ENCODE results near the gene MMRN2. TPM values are rescaled to one million over a fixed set of nuclear protein-coding genes. Genes with fewer than 3 reads are reported as not detected.

Gene MMRN2
- total RNA-seq, 2 experiments from 2014 or later, result not detected

- DNase-seq, result peak; percentile 22
- Mint-ChIP-seq H3K9me3 (ENCODE audit: low read depth) (no peaks in the 10 kb centered on the region), H3K4me3 (no peak within 1 kb of the TSS), H3K36me3 (ENCODE audit: low read depth) (no peaks in the 10 kb centered on the region), H3K27me3 (peaks cover 10% of the 10 kb centered on the region), H3K4me1 (peaks cover 36% of the 10 kb centered on the region), H3K27ac (no peak within 1 kb of the TSS)
- ChIA-PET POLR2A (no interaction called here), CTCF (interaction anchor here (0.7 to 1.5 kb wide), 3 partner anchors 26 to 568 kb away, joined by 3 to 5 read pairs (median 5); no protein-coding TSS in a partner anchor)
- no peak for ATAC-seq
- intact Hi-C loops (cut with DNase I, micrococcal nuclease), result loop anchor here (5.0 to 10.0 kb wide), 2 partner anchors 126 to 256 kb away; partner anchors contain the start of genes GLUD1 (in 1 of the 2) and SHLD2 (in 1 of the 2)
Observed at GRCh38 chr10:86968271-86968993, 11.0 kb upstream of the MMRN2 start, which contains the start of gene ADIRF. ADIRF (plus strand) TSS chr10:86968482; CDS start chr10:86968545, 63 bp downstream.

- Mint-ChIP-seq H3K27me3 (peaks cover 7% of the 10 kb centered on the region), H3K36me3 (ENCODE audit: low read depth) (no peaks in the 10 kb centered on the region), H3K4me1 (peaks cover 32% of the 10 kb centered on the region), H3K27ac (no peak overlapping the region), H3K4me3 (no peak overlapping the region), H3K9me3 (ENCODE audit: low read depth) (no peaks in the 10 kb centered on the region)
- peak; percentile 5 for DNase-seq
- ATAC-seq, result no peak
- POLR2A ChIA-PET, result no interaction called here
- CTCF ChIA-PET, result interaction anchor here (0.6 to 2.3 kb wide), 7 partner anchors 17 to 567 kb away, joined by 3 to 18 read pairs (median 5); no protein-coding TSS in a partner anchor
- intact Hi-C loops (cut with DNase I, micrococcal nuclease), result loop anchor here (5.0 to 10.0 kb wide), 2 partner anchors 127 to 255 kb away; partner anchors contain the start of genes GLUD1 (in 1 of the 2) and SHLD2 (in 1 of the 2)
Observed at GRCh38 chr10:86967481-86967941, 10.1 kb upstream of the MMRN2 start.

GRCh38 chr10:86965986-86966654 is 8.7 kb upstream of the MMRN2 start:
- POLR2A ChIA-PET, result no interaction called here
- Mint-ChIP-seq H3K27me3 (peaks cover 6% of the 10 kb centered on the region), H3K4me3 (peak overlapping the region; percentile 6), H3K36me3 (ENCODE audit: low read depth) (no peaks in the 10 kb centered on the region), H3K4me1 (peaks cover 26% of the 10 kb centered on the region), H3K9me3 (ENCODE audit: low read depth) (no peaks in the 10 kb centered on the region), H3K27ac (peak overlapping the region; percentile 67)
- peak; percentile 7 for ATAC-seq
- CTCF ChIA-PET, result interaction anchor here (0.8 to 2.3 kb wide), 10 partner anchors 9 to 254 kb away, joined by 3 to 18 read pairs (median 4); partner anchors contain the start of gene MMRN2
- no peak for DNase-seq
- intact Hi-C loops (cut with DNase I, micrococcal nuclease), result loop anchor here (1.0 to 10.0 kb wide), 3 partner anchors 27 to 254 kb away; partner anchors contain the start of genes GLUD1 (in 1 of the 2) and SHLD2 (in 1 of the 2)

- no peak for ATAC-seq
- DNase-seq, result no peak
- H3K27ac Mint-ChIP-seq, result no peak overlapping the region
- peaks cover 6% of the 10 kb centered on the region for H3K27me3 Mint-ChIP-seq
- ChIA-PET CTCF (interaction anchor here (0.6 to 1.4 kb wide), 2 partner anchors 33 to 999 kb away, joined by 3 read pairs; no protein-coding TSS in a partner anchor), POLR2A (no interaction called here)
- H3K4me1 Mint-ChIP-seq, result peaks cover 19% of the 10 kb centered on the region
- intact Hi-C loops (cut with DNase I, micrococcal nuclease), result loop anchor here (5.0 to 10.0 kb wide), 2 partner anchors 130 to 253 kb away; partner anchors contain the start of genes GLUD1 (in 1 of the 2) and SHLD2 (in 1 of the 2)
- no peak overlapping the region for H3K4me3 Mint-ChIP-seq
- no peaks in the 10 kb centered on the region for H3K9me3 Mint-ChIP-seq (ENCODE audit: low read depth)
- H3K36me3 Mint-ChIP-seq (ENCODE audit: low read depth), result no peaks in the 10 kb centered on the region
Observed at GRCh38 chr10:86964847-86965190, 7.4 kb upstream of the MMRN2 start.

- Mint-ChIP-seq H3K4me1 (peaks cover 19% of the 10 kb centered on the region), H3K9me3 (ENCODE audit: low read depth) (no peaks in the 10 kb centered on the region), H3K27ac (no peak overlapping the region), H3K36me3 (ENCODE audit: low read depth) (no peaks in the 10 kb centered on the region), H3K27me3 (peaks cover 6% of the 10 kb centered on the region), H3K4me3 (no peak overlapping the region)
- ATAC-seq (no peak), DNase-seq (no peak)
- intact Hi-C loops (cut with DNase I, micrococcal nuclease), result loop anchor here in 1 of 2 experiments (10.0 kb wide), 1 partner anchor 131 kb away; the partner anchor contains the start of genes GLUD1 and SHLD2
- CTCF ChIA-PET, result interaction anchor here (0.7 to 1.4 kb wide), 2 partner anchors 32 to 276 kb away, joined by 3 to 4 read pairs; no protein-coding TSS in a partner anchor
- POLR2A ChIA-PET, result no interaction called here
Observed at GRCh38 chr10:86964061-86964846, 6.8 kb upstream of the MMRN2 start.

GRCh38 chr10:86963341-86963919 is 6.0 kb upstream of the MMRN2 start:
- Mint-ChIP-seq H3K27me3 (peaks cover 1% of the 10 kb centered on the region), H3K9me3 (ENCODE audit: low read depth) (no peaks in the 10 kb centered on the region), H3K27ac (no peak overlapping the region), H3K4me3 (no peak overlapping the region), H3K36me3 (ENCODE audit: low read depth) (no peaks in the 10 kb centered on the region), H3K4me1 (peaks cover 16% of the 10 kb centered on the region)
- CTCF ChIA-PET, result interaction anchor here (0.7 to 1.4 kb wide), 2 partner anchors 31 to 275 kb away, joined by 3 to 4 read pairs; no protein-coding TSS in a partner anchor
- intact Hi-C loops (cut with DNase I, micrococcal nuclease), result loop anchor here in 1 of 2 experiments (10.0 kb wide), 1 partner anchor 131 kb away; the partner anchor contains the start of genes GLUD1 and SHLD2
- POLR2A ChIA-PET, result interaction anchor here (0.6 kb wide), 1 partner anchor 78 kb away, joined by 4 read pairs; no protein-coding TSS in a partner anchor
- ATAC-seq, result no peak
- no peak for DNase-seq

- CTCF ChIA-PET, result no interaction called here
- Mint-ChIP-seq H3K4me3 (no peak overlapping the region), H3K9me3 (ENCODE audit: low read depth) (no peaks in the 10 kb centered on the region), H3K27ac (no peak overlapping the region), H3K27me3 (no peaks in the 10 kb centered on the region), H3K36me3 (ENCODE audit: low read depth) (no peaks in the 10 kb centered on the region), H3K4me1 (peaks cover 16% of the 10 kb centered on the region)
- POLR2A ChIA-PET, result no interaction called here
- no peak for ATAC-seq
- DNase-seq, result no peak
- intact Hi-C loops (cut with DNase I, micrococcal nuclease), result loop anchor here in 1 of 2 experiments (10.0 kb wide), 1 partner anchor 132 kb away; the partner anchor contains the start of genes GLUD1 and SHLD2
Observed at GRCh38 chr10:86962981-86963310, 5.5 kb upstream of the MMRN2 start.

- peak; percentile 3 for DNase-seq
- H3K9me3 Mint-ChIP-seq (ENCODE audit: low read depth), result no peaks in the 10 kb centered on the region
- no peak overlapping the region for H3K4me3 Mint-ChIP-seq
- peaks cover 16% of the 10 kb centered on the region for H3K4me1 Mint-ChIP-seq
- H3K27me3 Mint-ChIP-seq, result no peaks in the 10 kb centered on the region
- H3K36me3 Mint-ChIP-seq (ENCODE audit: low read depth), result no peaks in the 10 kb centered on the region
- no peak for ATAC-seq
- ChIA-PET POLR2A (no interaction called here), CTCF (interaction anchor here (1.0 kb wide), 1 partner anchor 21 kb away, joined by 3 read pairs; no protein-coding TSS in a partner anchor)
- no peak overlapping the region for H3K27ac Mint-ChIP-seq
- intact Hi-C loops (cut with DNase I, micrococcal nuclease), result loop anchor here in 1 of 2 experiments (10.0 kb wide), 1 partner anchor 132 kb away; the partner anchor contains the start of genes GLUD1 and SHLD2
Observed at GRCh38 chr10:86962136-86962980, 4.9 kb upstream of the MMRN2 start.

GRCh38 chr10:86961481-86962091 is 4.2 kb upstream of the MMRN2 start:
- no peak overlapping the region for H3K27ac Mint-ChIP-seq
- CTCF ChIA-PET, result interaction anchor here (1.0 to 1.5 kb wide), 2 partner anchors 20 to 24 kb away, joined by 3 to 13 read pairs; no protein-coding TSS in a partner anchor
- H3K27me3 Mint-ChIP-seq, result no peaks in the 10 kb centered on the region

More at GRCh38 chr10:86961481-86962091, 4.2 kb upstream of the MMRN2 start:
- Mint-ChIP-seq H3K4me3 (no peak overlapping the region), H3K36me3 (ENCODE audit: low read depth) (no peaks in the 10 kb centered on the region), H3K4me1 (peaks cover 11% of the 10 kb centered on the region), H3K9me3 (ENCODE audit: low read depth) (no peaks in the 10 kb centered on the region)
- intact Hi-C loops (cut with DNase I, micrococcal nuclease), result loop anchor here in 1 of 2 experiments (10.0 kb wide), 1 partner anchor 133 kb away; the partner anchor contains the start of genes GLUD1 and SHLD2
- ATAC-seq (no peak), DNase-seq (peak; percentile 2)
- POLR2A ChIA-PET, result no interaction called here

Measured in activated CD4-positive, alpha-beta T cell treated with anti-CD3 and anti-CD28 coated beads for 36 hours (primary cell).